ENCODE measurements around the gene DGLUCY.
A peak's percentile ranks its signal among the peaks of the same experiment; 100 is the strongest.
"Not testable (repeated sequence)": the region's sequence is repeated elsewhere in the genome, so short reads cannot be mapped to it uniquely, and the experiment has no call there.

Gene DGLUCY

DNA sequence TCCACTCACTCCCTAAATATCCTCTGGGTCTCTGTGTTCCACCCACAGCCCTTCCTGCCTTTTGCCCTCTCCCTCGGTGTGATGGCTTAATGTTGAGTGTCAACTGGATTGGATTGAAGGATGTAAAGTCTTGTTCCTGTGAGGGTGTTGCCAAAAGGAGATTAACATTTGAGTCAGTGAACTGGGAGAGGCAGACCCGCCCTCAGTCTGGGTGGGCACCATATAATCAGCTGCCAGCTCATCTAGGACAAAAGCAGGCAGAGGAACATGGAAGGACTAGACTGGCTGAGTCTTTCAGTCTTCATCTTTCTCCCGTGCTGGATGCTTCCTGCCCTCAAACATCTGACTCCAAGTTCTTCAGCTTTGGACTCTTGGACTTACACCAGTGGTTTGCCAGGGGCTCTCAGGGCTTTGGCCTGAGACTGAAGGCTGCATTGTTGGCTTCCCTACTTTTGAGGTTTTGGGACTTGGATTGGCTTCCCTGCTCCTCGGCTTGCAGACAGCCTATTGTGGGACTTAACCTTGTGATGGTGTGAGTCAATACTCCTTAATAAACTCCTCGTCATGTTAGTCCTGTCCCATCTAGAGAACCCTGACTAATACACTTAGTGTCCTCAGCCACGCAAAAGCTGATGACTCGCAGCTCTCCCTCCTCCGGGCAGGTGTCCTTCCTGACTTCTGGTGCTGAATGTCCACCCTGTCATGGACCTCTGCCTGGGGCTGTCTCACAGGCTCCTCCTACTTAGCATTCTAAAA lies 5.9 kb downstream of the DGLUCY start:
- H4K20me1 ChIP-seq (ENCODE audit: insufficient read depth, low read length, poor library complexity, severe bottlenecking) = no peaks in the 10 kb centered on the region
- no peak overlapping the region for H3K4me3 ChIP-seq (ENCODE audit: low read length, poor library complexity, severe bottlenecking)
- H3K79me2 ChIP-seq (ENCODE audit: insufficient read depth, low read length) = peaks cover 86% of the 10 kb centered on the region
- no peaks in the 10 kb centered on the region for H3K27me3 ChIP-seq (ENCODE audit: insufficient read depth, low read length, poor library complexity, severe bottlenecking)
- H3K9ac ChIP-seq (ENCODE audit: low read depth, low read length, poor library complexity, severe bottlenecking) = no peak overlapping the region
- TF ChIP-seq, protein P1, sequence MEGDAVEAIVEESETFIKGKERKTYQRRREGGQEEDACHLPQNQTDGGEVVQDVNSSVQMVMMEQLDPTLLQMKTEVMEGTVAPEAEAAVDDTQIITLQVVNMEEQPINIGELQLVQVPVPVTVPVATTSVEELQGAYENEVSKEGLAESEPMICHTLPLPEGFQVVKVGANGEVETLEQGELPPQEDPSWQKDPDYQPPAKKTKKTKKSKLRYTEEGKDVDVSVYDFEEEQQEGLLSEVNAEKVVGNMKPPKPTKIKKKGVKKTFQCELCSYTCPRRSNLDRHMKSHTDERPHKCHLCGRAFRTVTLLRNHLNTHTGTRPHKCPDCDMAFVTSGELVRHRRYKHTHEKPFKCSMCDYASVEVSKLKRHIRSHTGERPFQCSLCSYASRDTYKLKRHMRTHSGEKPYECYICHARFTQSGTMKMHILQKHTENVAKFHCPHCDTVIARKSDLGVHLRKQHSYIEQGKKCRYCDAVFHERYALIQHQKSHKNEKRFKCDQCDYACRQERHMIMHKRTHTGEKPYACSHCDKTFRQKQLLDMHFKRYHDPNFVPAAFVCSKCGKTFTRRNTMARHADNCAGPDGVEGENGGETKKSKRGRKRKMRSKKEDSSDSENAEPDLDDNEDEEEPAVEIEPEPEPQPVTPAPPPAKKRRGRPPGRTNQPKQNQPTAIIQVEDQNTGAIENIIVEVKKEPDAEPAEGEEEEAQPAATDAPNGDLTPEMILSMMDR (conservative IDR thresholded peaks at IDR 0.05; ENCODE audit: low read length) = no peak
- TF ChIP-seq EZH2phosphoT487 (IDR thresholded peaks at IDR 0.05; ENCODE audit: borderline replicate concordance) = no peak
- H3K9me2 ChIP-seq (replicated peaks; ENCODE audit: low read depth, low read length) = no peaks in the 10 kb centered on the region
- no peaks in the 10 kb centered on the region for H3K9me3 ChIP-seq (ENCODE audit: insufficient read depth, low read depth, low read length)
- H3K4me2 ChIP-seq (ENCODE audit: low read depth, low read length, poor library complexity, severe bottlenecking) = peak overlapping the region; percentile 29
- no peak overlapping the region for H2AFZ ChIP-seq (ENCODE audit: low read length)
- H3K4me1 ChIP-seq (ENCODE audit: insufficient read depth, low read length, poor library complexity, severe bottlenecking) = peaks cover 26% of the 10 kb centered on the region
- peaks cover 3% of the 10 kb centered on the region for H3F3A ChIP-seq (ENCODE audit: low read depth)
- H3K36me3 ChIP-seq (ENCODE audit: insufficient read depth, low read length) = no peaks in the 10 kb centered on the region

DNA sequence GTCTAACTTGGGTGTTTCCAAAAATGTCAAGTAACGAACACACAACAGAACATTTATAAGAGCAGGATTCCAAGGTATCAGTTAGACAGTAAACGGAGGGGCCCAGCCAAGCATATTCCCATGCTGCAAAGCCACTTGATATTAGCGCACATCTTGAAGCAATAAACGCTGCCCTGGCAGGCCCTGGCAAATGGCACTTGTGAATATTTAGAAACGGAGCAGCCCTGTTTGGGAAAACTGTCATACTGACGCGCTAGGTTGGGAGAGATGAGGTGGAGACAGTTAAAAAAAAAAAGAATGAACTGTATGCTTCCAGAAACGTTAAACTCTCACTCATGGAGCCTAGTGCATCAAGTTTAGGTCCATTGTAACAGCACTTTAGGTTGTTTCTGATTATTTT lies 9.3 kb downstream of the DGLUCY start:
- TF ChIP-seq EZH2phosphoT487 (IDR thresholded peaks at IDR 0.05; ENCODE audit: borderline replicate concordance) = no peak
- TF ChIP-seq, protein P1 (conservative IDR thresholded peaks at IDR 0.05; ENCODE audit: low read length) = no peak
- H3K9ac ChIP-seq (ENCODE audit: low read depth, low read length, poor library complexity, severe bottlenecking) = no peak overlapping the region
- no peaks in the 10 kb centered on the region for H3K9me2 ChIP-seq (replicated peaks; ENCODE audit: low read depth, low read length)
- no peak overlapping the region for H2AFZ ChIP-seq (ENCODE audit: low read length)
- H3K27me3 ChIP-seq (ENCODE audit: insufficient read depth, low read length, poor library complexity, severe bottlenecking) = no peaks in the 10 kb centered on the region
- H3K4me3 ChIP-seq (ENCODE audit: low read length, poor library complexity, severe bottlenecking) = no peak overlapping the region
- no peaks in the 10 kb centered on the region for H3K9me3 ChIP-seq (ENCODE audit: insufficient read depth, low read depth, low read length)
- no peak overlapping the region for H3K4me2 ChIP-seq (ENCODE audit: low read depth, low read length, poor library complexity, severe bottlenecking)
- peaks cover 10% of the 10 kb centered on the region for H4K20me1 ChIP-seq (ENCODE audit: insufficient read depth, low read length, poor library complexity, severe bottlenecking)
- H3F3A ChIP-seq (ENCODE audit: low read depth) = no peaks in the 10 kb centered on the region
- peaks cover 3% of the 10 kb centered on the region; the same call in 1 of the 2 replicates for H3K36me3 ChIP-seq (ENCODE audit: insufficient read depth, low read length)
- H3K4me1 ChIP-seq (ENCODE audit: insufficient read depth, low read length, poor library complexity, severe bottlenecking) = peaks cover 3% of the 10 kb centered on the region
- peaks cover 75% of the 10 kb centered on the region for H3K79me2 ChIP-seq (ENCODE audit: insufficient read depth, low read length)

DNA sequence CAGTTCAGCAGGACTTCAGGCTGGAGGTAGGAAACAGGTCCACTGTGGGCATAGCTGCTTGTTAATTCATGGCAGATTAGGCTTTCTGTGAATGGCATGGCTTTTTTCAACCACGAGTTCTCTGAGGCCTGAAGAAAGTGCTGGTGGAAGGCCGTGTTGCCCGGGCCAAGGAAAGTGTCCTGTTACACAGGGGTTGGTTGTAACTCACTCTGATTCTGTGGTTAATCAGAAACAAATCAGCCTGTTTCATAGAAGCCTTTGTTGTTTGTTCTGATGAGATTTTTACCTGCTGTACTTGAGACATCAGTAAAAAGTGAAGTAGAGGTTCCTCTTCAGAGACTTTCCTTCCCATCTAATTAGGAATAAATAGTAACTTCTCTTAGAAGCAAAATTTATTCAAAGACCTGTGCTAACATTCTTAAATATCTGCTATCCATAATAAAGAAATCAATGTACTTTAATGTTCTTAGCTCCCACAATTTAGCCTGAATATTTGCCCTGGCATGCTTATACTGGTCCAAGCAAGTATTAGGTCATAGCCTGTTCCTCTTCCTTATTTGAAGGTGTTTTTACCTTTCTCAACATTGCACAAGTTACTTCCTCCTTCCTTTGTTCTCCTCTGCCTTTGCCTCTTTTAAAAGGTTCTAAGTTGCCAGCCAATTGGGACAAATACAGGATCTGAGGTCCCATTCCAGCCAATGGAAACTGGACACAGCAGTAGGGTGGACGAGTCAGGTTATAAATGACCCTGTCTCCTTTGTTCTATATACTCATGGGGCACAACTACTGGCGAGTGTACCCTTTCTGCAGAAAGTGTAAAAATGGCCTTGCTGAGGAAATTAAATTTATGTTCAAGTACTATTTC lies 10.8 kb downstream of the DGLUCY start:
- H4K20me1 ChIP-seq (ENCODE audit: insufficient read depth, low read length, poor library complexity, severe bottlenecking) = peaks cover 14% of the 10 kb centered on the region
- not testable (repeated sequence) for H3K27me3 ChIP-seq (ENCODE audit: insufficient read depth, low read length, poor library complexity, severe bottlenecking); H2AFZ ChIP-seq (ENCODE audit: low read length)

More for the DNA sequence above, 10.8 kb downstream of the DGLUCY start:
- not testable (repeated sequence) for H3K4me3 ChIP-seq (ENCODE audit: low read length, poor library complexity, severe bottlenecking); H3K4me1 ChIP-seq (ENCODE audit: insufficient read depth, low read length, poor library complexity, severe bottlenecking); H3K9me3 ChIP-seq (ENCODE audit: insufficient read depth, low read depth, low read length); H3K36me3 ChIP-seq (ENCODE audit: insufficient read depth, low read length); H3K9ac ChIP-seq (ENCODE audit: low read depth, low read length, poor library complexity, severe bottlenecking); H3K4me2 ChIP-seq (ENCODE audit: low read depth, low read length, poor library complexity, severe bottlenecking); H3K9me2 ChIP-seq (replicated peaks; ENCODE audit: low read depth, low read length); H3F3A ChIP-seq (ENCODE audit: low read depth)
- peaks cover 66% of the 10 kb centered on the region for H3K79me2 ChIP-seq (ENCODE audit: insufficient read depth, low read length)
